T1000 (cell line): ENCODE measurements around the gene HNRNPC.
"Not testable (repeated sequence)": the region's sequence is repeated elsewhere in the genome, so short reads cannot be mapped to it uniquely, and the experiment has no call there.

Experiments used
- DNase-seq: peaks from one replicate; lab custom pipeline; 2025; ENCODE audit warnings: mixed read lengths; lab: John Stamatoyannopoulos, UW

Gene HNRNPC

GRCh38 chr14:21191809-21192446 lies 77.3 kb downstream of the HNRNPC start:
- peak; percentile 43 for DNase-seq

GRCh38 chr14:21191261-21191808 lies 77.9 kb downstream of the HNRNPC start:
- DNase-seq = no peak

GRCh38 chr14:21185491-21185890 lies 83.8 kb downstream of the HNRNPC start:
- no peak for DNase-seq

GRCh38 chr14:21184254-21184653 lies 85.0 kb downstream of the HNRNPC start:
- no peak for DNase-seq

- no peak for DNase-seq
These were observed 87.1 kb downstream of the HNRNPC start for GRCh38 chr14:21182166-21182565.

GRCh38 chr14:21171128-21171527 lies 98.1 kb downstream of the HNRNPC start:
- DNase-seq = no peak

- DNase-seq = no peak
These were observed 99.7 kb downstream of the HNRNPC start for GRCh38 chr14:21169573-21169972.

- no peak for DNase-seq
These were observed 101.2 kb downstream of the HNRNPC start for GRCh38 chr14:21168055-21168454.

- DNase-seq = not testable (repeated sequence)
These were observed 103.6 kb downstream of the HNRNPC start for GRCh38 chr14:21165670-21166069.

GRCh38 chr14:21165002-21165605 lies 104.1 kb downstream of the HNRNPC start:
- DNase-seq = not testable (repeated sequence)

- no peak for DNase-seq
These were observed 105.4 kb downstream of the HNRNPC start for GRCh38 chr14:21163871-21164291.

- DNase-seq = no peak
These were observed 107.2 kb downstream of the HNRNPC start for GRCh38 chr14:21162081-21162480.

GRCh38 chr14:21160061-21160610 lies 109.1 kb downstream of the HNRNPC start:
- DNase-seq = no peak
